CD14-positive monocyte (primary cell): Measurements from ENCODE around the gene THSD4. TPM values are rescaled to one million over a fixed set of nuclear protein-coding genes. Genes with fewer than 3 reads are reported as not detected.
A peak's percentile ranks its signal among the peaks of the same experiment; 100 is the strongest.

Experiments
- DNase-seq, 3 donors: peaks; one replicate each; pipeline ENCODE4 v3.0.0-alpha.2; 2011 to 2022
- H2AFZ ChIP-seq: 2 replicates; pipeline ENCODE4 v1.6.0; 2012; ENCODE audit warnings: mild to moderate bottlenecking, low read depth, low read length, inconsistent platforms; ENCODE audit not compliant: insufficient read depth, poor library complexity, severe bottlenecking
- H3K27ac ChIP-seq, 2 donors: 1 replicate in 1 of 2; 2 replicates in 1 of 2; pipeline ENCODE4 v1.5.1; 2012 to 2013; ENCODE audit warnings: low read length in 2 of 2, control low read depth in 1 of 2, inconsistent platforms in 1 of 2, low read depth in 1 of 2, mild to moderate bottlenecking in 1 of 2
- H3K27me3 ChIP-seq, 2 donors: one replicate each; pipeline versions ENCODE4 v1.6.0 to v1.6.1; 2011 to 2013; ENCODE audit warnings: low read length in 2 of 2; ENCODE audit not compliant: control insufficient read depth in 2 of 2, insufficient read depth in 2 of 2
- H3K36me3 ChIP-seq, 2 donors: replicated peaks in 1 of 2; 1 replicate in 1 of 2; 2 replicates in 1 of 2; pipeline versions ENCODE4 v1.5.1 to v1.6.1; 2012 to 2013; ENCODE audit warnings: low read length in 2 of 2, control low read depth in 1 of 2, inconsistent platforms in 1 of 2, mild to moderate bottlenecking in 1 of 2; ENCODE audit not compliant: insufficient read depth in 2 of 2, control insufficient read depth in 1 of 2
- H3K4me1 ChIP-seq, 2 donors: 1 replicate in 1 of 2; 2 replicates in 1 of 2; pipeline versions ENCODE4 v1.5.1 to v1.6.1; 2012 to 2013; ENCODE audit warnings: low read length in 2 of 2, control low read depth in 1 of 2, inconsistent platforms in 1 of 2, mild to moderate bottlenecking in 1 of 2, moderate library complexity in 1 of 2; ENCODE audit not compliant: insufficient read depth in 2 of 2, control insufficient read depth in 1 of 2
- H3K4me2 ChIP-seq: replicated peaks from 2 replicates; pipeline ENCODE3; 2012; ENCODE audit warnings: low read length, moderate library complexity, mild to moderate bottlenecking; ENCODE audit not compliant: poor library complexity, severe bottlenecking; ENCODE audit errors: extremely low read depth
- H3K4me3 ChIP-seq, 3 experiments: fragments of 200-600 bp in 1 of 3; sonication (generic) in 1 of 3; replicated peaks in 1 of 3; 1 replicate in 2 of 3; 2 replicates in 1 of 3; pipeline ENCODE4 v1.5.1; 2011 to 2013; ENCODE audit warnings: low read length in 3 of 3, mild to moderate bottlenecking in 3 of 3, control low read depth in 2 of 3, low read depth in 2 of 3, inconsistent platforms in 1 of 3, moderate library complexity in 1 of 3
- H3K79me2 ChIP-seq: 2 replicates; pipeline ENCODE4 v1.6.0; 2012; ENCODE audit warnings: mild to moderate bottlenecking, control low read depth, inconsistent platforms, low read length, moderate library complexity; ENCODE audit not compliant: insufficient read depth
- H3K9ac ChIP-seq: 2 replicates; pipeline ENCODE4 v1.6.0; 2017; ENCODE audit warnings: low read length, mild to moderate bottlenecking; ENCODE audit not compliant: insufficient read depth, poor library complexity, severe bottlenecking
- H3K9me3 ChIP-seq, 2 donors: replicated peaks in 1 of 2; 1 replicate in 1 of 2; 2 replicates in 1 of 2; pipeline versions ENCODE4 v1.5.1 to v1.6.1; 2012 to 2013; ENCODE audit warnings: low read length in 2 of 2, control low read depth in 1 of 2; ENCODE audit not compliant: control insufficient read depth in 1 of 2, insufficient read depth in 1 of 2
- H4K20me1 ChIP-seq: 2 replicates; pipeline ENCODE4 v1.6.0; 2012; ENCODE audit warnings: mild to moderate bottlenecking, low read length, control low read depth, moderate library complexity; ENCODE audit not compliant: insufficient read depth
- H3K27ac Mint-ChIP-seq, 7 donors: one replicate each; pipeline ENCODE4 v1.8.0; 2020; ENCODE audit warnings: mild to moderate bottlenecking in 7 of 7, mixed read lengths in 7 of 7, moderate library complexity in 6 of 7, inconsistent platforms in 2 of 7
- H3K27me3 Mint-ChIP-seq, 3 donors: one replicate each; pipeline ENCODE4 v1.8.0; 2021 to 2022; ENCODE audit warnings: low read depth in 3 of 3, mild to moderate bottlenecking in 3 of 3, mixed read lengths in 3 of 3, moderate library complexity in 3 of 3, inconsistent platforms in 1 of 3
- H3K36me3 Mint-ChIP-seq, 2 donors: one replicate each; pipeline ENCODE4 v1.8.0; 2020; ENCODE audit warnings: mixed read lengths in 2 of 2, inconsistent platforms in 1 of 2, mild to moderate bottlenecking in 1 of 2
- H3K4me1 Mint-ChIP-seq: one replicate; pipeline ENCODE4 v1.8.0; 2020; ENCODE audit warnings: mild to moderate bottlenecking, mixed read lengths
- H3K4me3 Mint-ChIP-seq, 2 donors: one replicate each; pipeline ENCODE4 v1.8.0; 2020; ENCODE audit warnings: mild to moderate bottlenecking in 2 of 2, mixed read lengths in 2 of 2, moderate library complexity in 1 of 2
- H3K9me3 Mint-ChIP-seq, 7 donors: one replicate each; pipeline ENCODE4 v1.8.0; 2020 to 2022; ENCODE audit warnings: mixed read lengths in 7 of 7, mild to moderate bottlenecking in 6 of 7, moderate library complexity in 6 of 7, inconsistent platforms in 2 of 7
- CTCF ChIP-seq: fragments of 200-600 bp; IDR thresholded peaks from one replicate; pipeline ENCODE4 v1.8.0; 2022; ENCODE audit warnings: antibody characterized with exemption, mild to moderate bottlenecking
- WGBS: methylation state at CpG from one replicate; pipeline ENCODE4 v1.1.5; 2013; ENCODE audit warnings: missing lambda C conversion rate; ENCODE audit not compliant: insufficient coverage; 5-methylcytosine and 5-hydroxymethylcytosine counted together
- intact Hi-C, 2 donors: fragments of 100-400 bp; cut with micrococcal nuclease; formaldehyde crosslinking; loops; one replicate each; pipeline versions ENCODE4 v1.15.0 to v1.15.1; 2023
- polyA plus RNA-seq, 3 donors: library from polyadenylated mRNA; depleted of rRNA in 1 of 3; unstranded in 2 of 3; stranded (reverse) in 1 of 3; fragments of 300-500 nt in 2 of 3; fragments of >200 nt in 1 of 3; fragmentation: Illumina TruSeq in 2 of 3; gene quantifications; 1 replicate in 2 of 3; 2 replicates in 1 of 3; pipeline ENCODE4 v1.2.3, GENCODE V29; 2012 to 2021

THSD4 gene
- polyA plus RNA-seq, 3 donors: not detected

GRCh38 chr15:71628988-71629770 lies 513.9 kb downstream of the THSD4 start:
- Histone ChIP-seq H3K36me3 (no peaks in the 10 kb centered on the region), H3K9me3 (no peaks in the 10 kb centered on the region), H3K4me1 (no peaks in the 10 kb centered on the region), H4K20me1 (no peaks in the 10 kb centered on the region), H3K27me3 (no peaks in the 10 kb centered on the region), H3K4me3 (no peak overlapping the region), H3K27ac (no peak overlapping the region), H3K4me2 (no peak overlapping the region), H3K9ac (no peak overlapping the region), H2AFZ (no peak overlapping the region), H3K79me2 (no peaks in the 10 kb centered on the region)
- Mint-ChIP-seq H3K36me3 (no peaks in the 10 kb centered on the region), H3K27me3 (peaks cover 0 to 14% (median 2%) of the 10 kb centered on the region in 3 donors), H3K27ac (no peak overlapping the region), H3K4me3 (peak overlapping the region in 1 of 2 donors; percentile 5), H3K9me3 (peaks cover 0 to 9% (median 0%) of the 10 kb centered on the region in 7 donors), H3K4me1 (no peaks in the 10 kb centered on the region)
- intact Hi-C loops: no loop called here
- DNase-seq: no peak
- TF ChIP-seq CTCF: no peak
- 91% methylated on average over 7 of the region's 11 CpGs for WGBS

- H3K4me2 ChIP-seq: no peak overlapping the region
- H3K4me3 ChIP-seq: no peak overlapping the region
- Mint-ChIP-seq H3K27me3 (peaks cover 2 to 15% (median 4%) of the 10 kb centered on the region in 3 donors), H3K4me3 (no peak overlapping the region), H3K4me1 (no peaks in the 10 kb centered on the region), H3K9me3 (peaks cover 0 to 9% (median 0%) of the 10 kb centered on the region in 7 donors), H3K36me3 (no peaks in the 10 kb centered on the region), H3K27ac (no peak overlapping the region)
- H3K79me2 ChIP-seq: no peaks in the 10 kb centered on the region
- H3K9ac ChIP-seq: no peak overlapping the region
- intact Hi-C loops: no loop called here
- H4K20me1 ChIP-seq: no peaks in the 10 kb centered on the region
- H3K4me1 ChIP-seq: no peaks in the 10 kb centered on the region
- TF ChIP-seq CTCF: no peak
- no peaks in the 10 kb centered on the region for H3K27me3 ChIP-seq
- H3K27ac ChIP-seq: no peak overlapping the region
- no peak overlapping the region for H2AFZ ChIP-seq
- no peaks in the 10 kb centered on the region for H3K36me3 ChIP-seq
- no peak for DNase-seq
- no peaks in the 10 kb centered on the region for H3K9me3 ChIP-seq
- WGBS: 70% methylated on average over 6 of the region's 9 CpGs
Observed at GRCh38 chr15:71629781-71630474, 514.7 kb downstream of the THSD4 start.
